HepG2 (cell line): ENCODE measurements around the gene TCFL5. TPM values are rescaled to one million over a fixed set of nuclear protein-coding genes. Genes with fewer than 3 reads are reported as not detected.

Experiments
- ARNT2 ChIP-seq: sonication (generic); formaldehyde crosslinking; IDR thresholded peaks from 2 replicates; pipeline ENCODE4 v1.8.0; 2022; ENCODE audit warnings: mild to moderate bottlenecking, low read depth, missing genetic modification reagents, moderate library complexity
- CBX2 ChIP-seq, 2 experiments: fragments of 200-600 bp in 1 of 2; sonication (generic); formaldehyde crosslinking in 1 of 2; IDR thresholded peaks; 2 replicates each; pipeline versions ENCODE4 v1.7.0 to v1.8.1; 2018 to 2022; ENCODE audit warnings: low read depth in 2 of 2, low read length in 1 of 2, mild to moderate bottlenecking in 1 of 2, missing genetic modification reagents in 1 of 2
- DDIT3 ChIP-seq: sonication (generic); formaldehyde crosslinking; IDR thresholded peaks from 2 replicates; pipeline ENCODE4 v1.4.0; 2020; ENCODE audit warnings: mild to moderate bottlenecking, missing genetic modification reagents
- DNMT3B ChIP-seq: conservative IDR thresholded peaks from 2 replicates; pipeline ENCODE4 v1.6.1; 2016; ENCODE audit warnings: missing biosample characterization, control low read depth
- FOXO4 ChIP-seq: sonication (generic); formaldehyde crosslinking; conservative IDR thresholded peaks from 2 replicates; pipeline ENCODE4 v1.8.1; 2023; ENCODE audit warnings: missing genetic modification reagents
- HOXA3 ChIP-seq: sonication (generic); formaldehyde crosslinking; IDR thresholded peaks from 2 replicates; pipeline ENCODE4 v1.5.0; 2020; ENCODE audit warnings: missing genetic modification reagents
- MXI1 ChIP-seq: IDR thresholded peaks from 3 replicates; pipeline ENCODE4 v1.6.1; 2012; ENCODE audit warnings: low read depth, low read length, inconsistent platforms, borderline replicate concordance
- NFE2L1 ChIP-seq: sonication (generic); formaldehyde crosslinking; IDR thresholded peaks from 2 replicates; pipeline ENCODE4 v1.4.0; 2020; ENCODE audit warnings: missing genetic modification reagents, mild to moderate bottlenecking, borderline replicate concordance
- PCBP2 ChIP-seq: fragments of 200-400 bp; formaldehyde crosslinking; optimal IDR thresholded peaks from 2 replicates; pipeline ENCODE3; 2018; ENCODE audit warnings: low read length, low read depth; ENCODE audit not compliant: poor library complexity, severe bottlenecking
- SMAD9 ChIP-seq: sonication (generic); formaldehyde crosslinking; IDR thresholded peaks from 2 replicates; pipeline ENCODE4 v1.5.1; 2020; ENCODE audit warnings: mild to moderate bottlenecking, missing genetic modification reagents
- SNAI1 ChIP-seq: sonication (generic); formaldehyde crosslinking; IDR thresholded peaks from 2 replicates; pipeline ENCODE4 v1.5.0; 2020; ENCODE audit warnings: mild to moderate bottlenecking, missing genetic modification reagents, borderline replicate concordance
- YY1 ChIP-seq: IDR thresholded peaks from 2 replicates; pipeline ENCODE4 v1.6.1; 2011; ENCODE audit warnings: low read length, low read depth, moderate library complexity, mild to moderate bottlenecking; ENCODE audit not compliant: insufficient read depth, insufficient replicate concordance
- ZFP36 ChIP-seq: fragments of 150-350 bp; IDR thresholded peaks from 2 replicates; pipeline ENCODE4 v1.6.1; 2018; ENCODE audit warnings: borderline replicate concordance, low read length, low read depth; ENCODE audit not compliant: partially characterized antibody
- ZNF260 ChIP-seq: sonication (generic); formaldehyde crosslinking; IDR thresholded peaks from 2 replicates; pipeline ENCODE4 v1.4.0; 2020; ENCODE audit warnings: missing genetic modification reagents, low read depth, mild to moderate bottlenecking, borderline replicate concordance
- ZNF333 ChIP-seq: sonication (generic); formaldehyde crosslinking; IDR thresholded peaks from 2 replicates; pipeline ENCODE4 v1.4.0; 2020; ENCODE audit warnings: mild to moderate bottlenecking, missing genetic modification reagents, borderline replicate concordance
- ZNF550 ChIP-seq: sonication (generic); formaldehyde crosslinking; IDR thresholded peaks from 2 replicates; pipeline ENCODE4 v1.4.0; 2020; ENCODE audit warnings: mild to moderate bottlenecking, missing genetic modification reagents, borderline replicate concordance
- ZNF605 ChIP-seq: sonication (generic); formaldehyde crosslinking; IDR thresholded peaks from 2 replicates; pipeline ENCODE4 v1.8.0; 2022; ENCODE audit warnings: mild to moderate bottlenecking, missing genetic modification reagents
- ZNF670 ChIP-seq: sonication (generic); formaldehyde crosslinking; IDR thresholded peaks from 2 replicates; pipeline ENCODE4 v1.8.0; 2022; ENCODE audit warnings: mild to moderate bottlenecking, missing genetic modification reagents, borderline replicate concordance
- ZNF724P ChIP-seq: sonication (generic); formaldehyde crosslinking; IDR thresholded peaks from 2 replicates; pipeline ENCODE4 v1.8.0; 2022; ENCODE audit warnings: missing genetic modification reagents, borderline replicate concordance
- ZNF749 ChIP-seq: sonication (generic); formaldehyde crosslinking; IDR thresholded peaks from 2 replicates; pipeline ENCODE4 v1.8.0; 2022; ENCODE audit warnings: mild to moderate bottlenecking, missing genetic modification reagents, moderate library complexity, borderline replicate concordance
- ZNF75D ChIP-seq: sonication (generic); formaldehyde crosslinking; IDR thresholded peaks from 2 replicates; pipeline ENCODE4 v1.8.1; 2023; ENCODE audit warnings: missing genetic modification reagents, mild to moderate bottlenecking, borderline replicate concordance
- ZNF773 ChIP-seq: sonication (generic); formaldehyde crosslinking; IDR thresholded peaks from 2 replicates; pipeline ENCODE4 v1.4.0; 2020; ENCODE audit warnings: missing genetic modification reagents, borderline replicate concordance
- polyA plus RNA-seq, 8 experiments: library from polyadenylated mRNA; depleted of rRNA in 3 of 8; stranded (reverse) in 7 of 8; unstranded in 1 of 8; fragments of >200 nt; fragmentation: Illumina TruSeq in 4 of 8; extraction: Trizol in 4 of 8; gene quantifications; 2 replicates each; pipeline versions ENCODE4 v1.2.1 to v1.2.3, GENCODE V29; 2011 to 2016; ENCODE audit warnings: low read depth in 4 of 8, missing spikeins in 1 of 8, mixed read lengths in 1 of 8; ENCODE audit not compliant: insufficient read depth in 1 of 8
- total RNA-seq, 5 experiments: library from RNA; depleted of rRNA; stranded (reverse); fragments of >200 nt; fragmentation: Illumina TruSeq; extraction: Trizol; gene quantifications; 2 replicates each; pipeline ENCODE4 v1.2.3, GENCODE V29; 2016; ENCODE audit warnings: low read depth in 1 of 5
- TF ChIP-seq, protein P1 (sequence below): sonication (generic); formaldehyde crosslinking; IDR thresholded peaks from 2 replicates; pipeline ENCODE4 v1.8.1; 2022; ENCODE audit warnings: mild to moderate bottlenecking, missing genetic modification reagents
- TF ChIP-seq, protein P2 (sequence below): IDR thresholded peaks from 2 replicates; pipeline ENCODE4 v1.6.1; 2016
- TF ChIP-seq, protein P3 (sequence below): sonication (generic); formaldehyde crosslinking; IDR thresholded peaks from 2 replicates; pipeline ENCODE4 v1.4.0; 2020; ENCODE audit warnings: missing genetic modification reagents

Gene TCFL5
- total and polyA plus RNA-seq, 2 of the 13 experiments (the other 11 are each of a cell fraction or from before 2014, with no cell fraction given): 14.8 to 20.0 TPM

- TF ChIP-seq FOXO4 (CRISPR knock-in tag) (no peak), CBX2 (IDR thresholded peaks at IDR 0.05; ENCODE audit: low read depth, low read length) (no peak), CBX2 (CRISPR knock-in tag; IDR thresholded peaks at IDR 0.05; ENCODE audit: low read depth) (no peak), SNAI1 (CRISPR knock-in tag) (no peak), DDIT3 (CRISPR knock-in tag) (no peak), ZNF75D (CRISPR knock-in tag) (no peak), ZNF670 (0 out of 2 replicates have a peak, but pooled peaks have one; percentile 4), SMAD9 (no peak), PCBP2 (no peak), ZNF260 (CRISPR knock-in tag) (no peak), ZFP36 (no peak), HOXA3 (CRISPR knock-in tag) (no peak), YY1 (no peak), ZNF749 (CRISPR knock-in tag) (0 out of 2 replicates have a peak, but pooled peaks have one; percentile 54), ZNF724P (CRISPR knock-in tag) (0 out of 2 replicates have a peak, but pooled peaks have one; percentile 32), NFE2L1 (no peak), ZNF550 (no peak), MXI1 (0 out of 3 replicates have a peak, but pooled peaks have one; percentile 19), ARNT2 (CRISPR knock-in tag) (no peak; the same call in 1 of the 2 replicates), ZNF605 (CRISPR knock-in tag) (no peak), ZNF773 (CRISPR knock-in tag) (no peak), DNMT3B (CRISPR knock-in tag) (no peak), ZNF333 (no peak)
- TF ChIP-seq, protein P1, sequence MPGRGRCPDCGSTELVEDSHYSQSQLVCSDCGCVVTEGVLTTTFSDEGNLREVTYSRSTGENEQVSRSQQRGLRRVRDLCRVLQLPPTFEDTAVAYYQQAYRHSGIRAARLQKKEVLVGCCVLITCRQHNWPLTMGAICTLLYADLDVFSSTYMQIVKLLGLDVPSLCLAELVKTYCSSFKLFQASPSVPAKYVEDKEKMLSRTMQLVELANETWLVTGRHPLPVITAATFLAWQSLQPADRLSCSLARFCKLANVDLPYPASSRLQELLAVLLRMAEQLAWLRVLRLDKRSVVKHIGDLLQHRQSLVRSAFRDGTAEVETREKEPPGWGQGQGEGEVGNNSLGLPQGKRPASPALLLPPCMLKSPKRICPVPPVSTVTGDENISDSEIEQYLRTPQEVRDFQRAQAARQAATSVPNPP: no peak
- TF ChIP-seq, protein P2, sequence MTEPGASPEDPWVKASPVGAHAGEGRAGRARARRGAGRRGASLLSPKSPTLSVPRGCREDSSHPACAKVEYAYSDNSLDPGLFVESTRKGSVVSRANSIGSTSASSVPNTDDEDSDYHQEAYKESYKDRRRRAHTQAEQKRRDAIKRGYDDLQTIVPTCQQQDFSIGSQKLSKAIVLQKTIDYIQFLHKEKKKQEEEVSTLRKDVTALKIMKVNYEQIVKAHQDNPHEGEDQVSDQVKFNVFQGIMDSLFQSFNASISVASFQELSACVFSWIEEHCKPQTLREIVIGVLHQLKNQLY: no peak
- TF ChIP-seq, protein P3, sequence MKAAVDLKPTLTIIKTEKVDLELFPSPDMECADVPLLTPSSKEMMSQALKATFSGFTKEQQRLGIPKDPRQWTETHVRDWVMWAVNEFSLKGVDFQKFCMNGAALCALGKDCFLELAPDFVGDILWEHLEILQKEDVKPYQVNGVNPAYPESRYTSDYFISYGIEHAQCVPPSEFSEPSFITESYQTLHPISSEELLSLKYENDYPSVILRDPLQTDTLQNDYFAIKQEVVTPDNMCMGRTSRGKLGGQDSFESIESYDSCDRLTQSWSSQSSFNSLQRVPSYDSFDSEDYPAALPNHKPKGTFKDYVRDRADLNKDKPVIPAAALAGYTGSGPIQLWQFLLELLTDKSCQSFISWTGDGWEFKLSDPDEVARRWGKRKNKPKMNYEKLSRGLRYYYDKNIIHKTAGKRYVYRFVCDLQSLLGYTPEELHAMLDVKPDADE (CRISPR knock-in tag): no peak
Observed at GRCh38 chr20:62792182-62792939, 69.3 kb downstream of the TCFL5 start (continued).
